Endometrial microvascular endothelial cells (primary cell): ENCODE measurements around the gene SGK1. TPM values are rescaled to one million over a fixed set of nuclear protein-coding genes. Genes with fewer than 3 reads are reported as not detected.
"Not testable (repeated sequence)": the region's sequence is repeated elsewhere in the genome, so short reads cannot be mapped to it uniquely, and the experiment has no call there.

ENCODE experiments used
- in situ Hi-C: cut with HindIII; loops from 2 replicates; pipeline ENCODE4 v1.10.0; 2017; ENCODE audit warnings: low sequenced_read_pairs, low pct_unique_long_range_greater_than_20kb; ENCODE audit errors: inconsistent ontology term
- total RNA-seq: library from RNA; depleted of rRNA; stranded (reverse); fragments of >200 nt; gene quantifications from one replicate; pipeline ENCODE4 v1.2.3, GENCODE V29; 2015; ENCODE audit errors: inconsistent ontology term

The SGK1 gene
- total RNA-seq, 1 donor from 2014 or later = 275 TPM

DNA sequence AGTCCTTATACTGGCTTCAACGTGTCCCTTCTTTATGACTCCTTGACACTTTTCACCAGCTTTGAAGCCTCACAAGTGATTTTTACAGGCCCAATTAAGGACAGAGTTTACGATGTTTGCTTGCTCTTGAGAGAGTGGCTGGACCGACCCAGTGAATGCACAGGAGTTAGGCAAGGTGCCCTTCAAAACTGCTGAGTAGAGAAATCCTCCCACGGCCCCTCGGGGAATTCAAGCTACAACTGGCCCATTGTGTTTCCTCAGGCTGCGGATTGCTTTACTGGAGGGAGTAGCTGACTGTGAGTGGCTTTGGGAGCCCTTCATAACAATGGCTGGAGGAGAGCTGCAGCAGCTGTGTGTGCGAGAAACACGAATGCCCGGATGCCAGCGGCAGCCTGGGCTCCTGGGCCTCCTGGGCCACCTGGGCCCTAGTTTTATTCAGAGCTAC is 50.0 kb downstream of the SGK1 start:
- in situ Hi-C loops = no loop called here

- in situ Hi-C loops = no loop called here
These were observed 51.1 kb downstream of the SGK1 start for GRCh38 chr6:134266776-134267175.

DNA sequence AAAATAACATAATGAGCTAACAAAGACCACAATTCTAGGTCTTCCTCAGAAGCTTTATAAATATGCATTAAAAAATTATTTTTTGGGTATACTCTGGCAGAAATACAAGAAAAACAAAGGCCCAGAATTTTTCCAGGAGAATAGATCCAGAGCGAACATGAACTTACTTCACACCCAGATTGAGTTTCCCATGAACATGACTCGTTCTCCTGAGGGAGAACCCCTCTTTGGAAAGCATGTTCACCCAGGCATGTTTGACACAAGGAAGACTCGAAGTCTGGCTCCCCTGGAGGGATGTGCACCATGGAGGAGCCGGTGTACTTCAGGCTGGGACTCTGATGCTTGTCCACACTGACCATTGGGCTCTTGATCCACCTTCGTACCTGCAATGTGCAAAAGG is 56.1 kb downstream of the SGK1 start:
- in situ Hi-C loops = no loop called here

GRCh38 chr6:134258849-134259306 is 59.0 kb downstream of the SGK1 start:
- in situ Hi-C loops = no loop called here

- in situ Hi-C loops = no loop called here
These were observed 60.4 kb downstream of the SGK1 start for GRCh38 chr6:134257516-134257915.

GRCh38 chr6:134256862-134257261 is 61.0 kb downstream of the SGK1 start:
- in situ Hi-C loops = no loop called here

DNA sequence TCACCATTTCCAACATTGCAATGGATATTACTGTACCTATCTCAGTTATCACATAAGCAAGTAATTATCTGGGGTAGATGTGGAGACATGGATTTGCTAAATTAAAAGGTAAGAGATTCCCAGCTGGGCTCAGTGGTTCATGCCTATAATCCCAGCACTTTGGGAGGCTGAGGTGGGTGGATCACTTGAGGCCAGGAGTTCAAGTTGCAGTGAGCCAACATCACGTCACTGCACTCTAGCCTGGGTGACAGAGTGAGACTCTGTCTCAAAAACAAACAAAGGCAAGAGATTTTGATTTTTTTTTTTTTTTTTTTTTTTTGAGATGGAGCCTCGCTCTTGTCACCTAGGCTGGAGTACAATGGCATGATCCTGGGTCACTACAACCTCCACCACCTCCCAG is 62.6 kb downstream of the SGK1 start:
- in situ Hi-C loops = not testable (repeated sequence)

GRCh38 chr6:134254118-134254517 is 63.8 kb downstream of the SGK1 start:
- in situ Hi-C loops = no loop called here

DNA sequence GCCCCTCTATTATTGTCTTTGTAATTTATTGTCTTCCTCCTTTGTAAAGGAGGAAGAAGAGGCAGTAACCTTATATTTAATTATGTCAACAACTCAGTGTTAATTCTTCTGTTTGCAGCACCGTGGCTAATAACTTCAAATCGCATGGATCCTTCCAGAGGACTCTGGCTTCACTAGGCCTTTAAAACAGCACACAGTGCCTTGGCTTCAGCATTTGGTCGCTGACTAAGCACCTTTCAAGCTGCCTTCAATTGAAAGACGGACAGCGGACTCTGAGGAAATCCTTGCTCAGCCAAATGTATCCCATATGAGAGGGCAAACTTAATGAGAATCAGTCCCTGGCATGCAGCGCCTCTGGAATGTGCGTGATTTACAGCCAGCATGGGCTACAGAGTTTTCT is 64.2 kb downstream of the SGK1 start:
- in situ Hi-C loops = no loop called here

GRCh38 chr6:134251320-134251719 is 66.6 kb downstream of the SGK1 start:
- in situ Hi-C loops = no loop called here

- in situ Hi-C loops = no loop called here
These were observed 67.1 kb downstream of the SGK1 start for GRCh38 chr6:134250776-134251175.

DNA sequence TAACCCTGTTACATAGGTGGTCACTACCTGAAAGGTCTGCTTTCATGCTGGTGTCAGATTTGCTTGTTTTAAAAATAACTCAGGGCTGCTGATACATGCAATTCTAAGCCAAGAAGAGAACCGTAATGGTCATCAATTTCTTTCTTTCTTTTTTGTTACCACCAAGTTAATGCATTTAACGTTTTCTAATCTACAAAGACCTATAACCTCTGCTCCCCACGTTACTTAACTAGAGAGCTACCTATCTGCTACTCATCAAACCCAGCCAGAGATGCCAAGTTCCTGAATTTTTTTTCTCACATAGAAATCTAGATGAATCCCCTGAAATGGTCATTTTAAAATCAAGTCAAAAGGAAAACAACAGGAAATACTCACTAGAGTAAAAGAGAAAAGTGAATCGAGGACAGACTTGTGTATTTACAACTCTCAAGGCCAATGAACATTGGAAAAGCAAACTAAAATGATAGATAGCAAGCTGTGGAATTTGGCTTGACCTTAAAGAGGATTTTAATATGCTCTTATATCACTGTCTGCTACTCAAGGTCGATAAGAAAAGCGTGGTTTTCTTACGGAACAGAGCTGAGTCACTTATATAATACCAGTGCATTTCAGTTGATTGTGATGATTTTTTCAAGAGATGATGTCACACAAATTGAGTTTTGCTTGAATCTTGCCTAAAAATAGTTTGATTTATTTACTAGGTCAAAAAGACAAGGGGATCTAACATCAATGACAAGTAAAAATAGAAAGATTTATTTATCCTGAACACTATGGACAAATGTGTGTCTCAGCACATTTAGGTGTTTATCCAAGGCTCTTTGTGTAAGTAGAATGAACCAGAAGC is 67.9 kb downstream of the SGK1 start:
- in situ Hi-C loops = no loop called here

- in situ Hi-C loops = no loop called here
These were observed 68.6 kb downstream of the SGK1 start for GRCh38 chr6:134249239-134249758.

GRCh38 chr6:134247844-134248580 is 69.9 kb downstream of the SGK1 start:
- in situ Hi-C loops = no loop called here

- in situ Hi-C loops = no loop called here
These were observed 70.6 kb downstream of the SGK1 start for GRCh38 chr6:134247231-134247833.

GRCh38 chr6:134245706-134246105 is 72.2 kb downstream of the SGK1 start:
- in situ Hi-C loops = no loop called here

- in situ Hi-C loops = no loop called here
These were observed 72.9 kb downstream of the SGK1 start for GRCh38 chr6:134245041-134245440.

DNA sequence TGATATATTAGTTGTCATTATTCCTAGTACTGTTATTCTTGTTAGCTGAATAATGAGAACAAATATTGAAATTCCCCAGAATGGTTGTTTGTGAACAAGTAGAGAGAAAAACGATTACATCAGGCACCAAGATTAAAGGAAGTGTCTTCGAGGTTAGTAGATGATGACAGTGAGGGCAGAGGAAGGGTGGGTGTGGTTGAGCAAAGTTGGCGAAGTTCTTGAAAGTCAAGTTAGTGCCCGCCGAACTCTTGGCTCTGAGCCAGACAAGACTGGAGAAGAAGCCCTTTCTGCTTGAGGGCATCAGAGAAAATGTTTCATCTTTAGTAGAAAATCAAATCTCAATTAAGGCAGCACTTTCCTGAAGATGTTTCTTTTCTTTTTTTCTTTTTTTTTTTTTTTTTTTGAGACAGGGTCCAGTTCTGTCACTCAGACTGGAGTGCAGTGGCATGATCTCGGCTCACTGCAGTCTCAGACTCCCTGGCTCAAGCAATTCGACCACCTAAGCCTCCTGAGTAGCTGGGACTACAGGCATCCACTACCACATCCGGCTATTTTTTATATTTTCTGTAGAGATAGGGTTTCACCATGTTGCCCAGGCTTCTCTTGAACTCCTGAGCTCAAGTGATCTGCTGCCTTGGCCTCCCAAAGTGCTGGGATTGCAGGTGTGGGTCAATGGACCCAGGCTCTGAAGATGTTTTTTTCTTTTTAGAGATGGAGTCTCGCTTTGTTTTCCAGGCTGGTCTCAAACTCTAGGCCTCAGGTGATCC is 77.1 kb downstream of the SGK1 start:
- in situ Hi-C loops = no loop called here
